Keratinocyte (primary cell): Measurements from ENCODE around the gene ROPN1B. TPM values are rescaled to one million over a fixed set of nuclear protein-coding genes. Genes with fewer than 3 reads are reported as not detected.
"Not testable (repeated sequence)": the region's sequence is repeated elsewhere in the genome, so short reads cannot be mapped to it uniquely, and the experiment has no call there.

ENCODE experiments used
- DNase-seq: peaks from one replicate; pipeline ENCODE4 v3.0.0-alpha.2; 2011; ENCODE audit warnings: low read depth, missing footprints, low spot score
- FAIRE-seq: peaks from 2 replicates; lab custom pipeline; 2011; peaks lifted over from hg19 to GRCh38; lab: Jason Lieb, UNC
- H2AFZ ChIP-seq: 2 replicates; pipeline ENCODE4 v1.6.0; 2012; ENCODE audit warnings: low read length, control low read depth, inconsistent platforms; ENCODE audit not compliant: control insufficient read depth
- H3K27ac ChIP-seq: 2 replicates; pipeline ENCODE4 v1.5.1; 2011; ENCODE audit warnings: low read length; ENCODE audit not compliant: control insufficient read depth, insufficient read depth
- H3K27me3 ChIP-seq: 3 replicates; pipeline ENCODE4 v1.6.0; 2011; ENCODE audit warnings: low read length; ENCODE audit not compliant: control insufficient read depth, insufficient read depth; ENCODE audit errors: extremely low read depth
- H3K36me3 ChIP-seq, 2 experiments: 2 replicates in 1 of 2; 3 replicates in 1 of 2; pipeline ENCODE4 v1.5.1; 2011; ENCODE audit warnings: low read length in 2 of 2, mild to moderate bottlenecking in 1 of 2; ENCODE audit not compliant: control insufficient read depth in 2 of 2, insufficient read depth in 2 of 2; ENCODE audit errors: extremely low read depth in 1 of 2
- H3K4me1 ChIP-seq: 3 replicates; pipeline ENCODE4 v1.5.1; 2011; ENCODE audit warnings: low read length; ENCODE audit not compliant: control insufficient read depth, insufficient read depth; ENCODE audit errors: extremely low read depth
- H3K4me2 ChIP-seq: 3 replicates; pipeline ENCODE4 v1.6.0; 2011; ENCODE audit warnings: low read depth, low read length; ENCODE audit not compliant: control insufficient read depth, insufficient read depth; ENCODE audit errors: extremely low read depth
- H3K4me3 ChIP-seq, 3 experiments: fragments of 200-600 bp in 1 of 3; sonication (generic) in 1 of 3; 2 replicates in 2 of 3; 3 replicates in 1 of 3; pipeline ENCODE4 v1.5.1; 2011 to 2016; ENCODE audit warnings: low read length in 3 of 3, mild to moderate bottlenecking in 3 of 3, control low read depth in 2 of 3, inconsistent platforms in 1 of 3, low read depth in 1 of 3, mixed read lengths in 1 of 3, mixed run types in 1 of 3, moderate library complexity in 1 of 3; ENCODE audit not compliant: control insufficient read depth in 2 of 3, insufficient read depth in 2 of 3; ENCODE audit errors: extremely low read depth in 1 of 3
- H3K79me2 ChIP-seq: 2 replicates; pipeline ENCODE4 v1.6.0; 2012; ENCODE audit warnings: low read length; ENCODE audit not compliant: control insufficient read depth, insufficient read depth
- H3K9ac ChIP-seq: 3 replicates; pipeline ENCODE4 v1.6.0; 2011; ENCODE audit warnings: low read length; ENCODE audit not compliant: control insufficient read depth, insufficient read depth; ENCODE audit errors: extremely low read depth
- H3K9me1 ChIP-seq: 3 replicates; pipeline ENCODE4 v1.6.0; 2011; ENCODE audit warnings: low read length; ENCODE audit not compliant: control insufficient read depth, insufficient read depth; ENCODE audit errors: extremely low read depth
- H3K9me3 ChIP-seq: 2 replicates; pipeline ENCODE4 v1.5.1; 2012; ENCODE audit warnings: low read depth, low read length; ENCODE audit not compliant: control insufficient read depth
- H4K20me1 ChIP-seq: 3 replicates; pipeline ENCODE4 v1.6.0; 2011; ENCODE audit warnings: low read length; ENCODE audit not compliant: control insufficient read depth, insufficient read depth; ENCODE audit errors: extremely low read depth
- dilution Hi-C: fragments of 300-500 bp; cut with MboI; formaldehyde crosslinking; loops from one replicate; pipeline ENCODE4 v1.7.0; 2020; ENCODE audit warnings: low sequenced_read_pairs; ENCODE audit not compliant: extremely low pct_ligation_motif_present
- polyA minus RNA-seq, 3 experiments: library from RNA; depleted of rRNA, polyadenylated mRNA; stranded (reverse); fragments of >200 nt; gene quantifications; 1 replicate in 1 of 3; 2 replicates in 1 of 3; 3 replicates in 1 of 3; pipeline ENCODE4 v1.2.3, GENCODE V29; 2011
- polyA plus RNA-seq, 5 experiments: library from polyadenylated mRNA; depleted of rRNA in 3 of 5; stranded (reverse) in 3 of 5; stranded (forward) in 1 of 5; unstranded in 1 of 5; fragments of >200 nt; gene quantifications; 1 replicate in 1 of 5; 2 replicates in 3 of 5; 3 replicates in 1 of 5; pipeline versions ENCODE4 v1.2.1 to v1.2.3, GENCODE V29; 2011 to 2012; ENCODE audit warnings: missing spikeins in 2 of 5, low read depth in 1 of 5, low replicate concordance in 1 of 5

The ROPN1B gene
- polyA plus RNA-seq (0.12 to 0.14 TPM in 2 of 3 replicates, not detected in the other), polyA minus RNA-seq (not detected in 3 replicates)
- not detected for polyA plus RNA-seq (2011; ENCODE audit: low read depth)
- 0.21 TPM in 1 of 2 replicates, not detected in the other for polyA plus RNA-seq (2011; cell fraction: cytosol; rRNA removed)
- not detected in 2 replicates for polyA plus RNA-seq (2011; cell fraction: nucleus; rRNA removed)
- polyA plus RNA-seq (2012; ENCODE audit: low replicate concordance): not detected in 2 replicates
- polyA minus RNA-seq (2011; cell fraction: cytosol; rRNA and poly(A)+ RNA removed): not detected
- polyA minus RNA-seq (2011; cell fraction: nucleus; rRNA and poly(A)+ RNA removed): not detected in 2 replicates

DNA sequence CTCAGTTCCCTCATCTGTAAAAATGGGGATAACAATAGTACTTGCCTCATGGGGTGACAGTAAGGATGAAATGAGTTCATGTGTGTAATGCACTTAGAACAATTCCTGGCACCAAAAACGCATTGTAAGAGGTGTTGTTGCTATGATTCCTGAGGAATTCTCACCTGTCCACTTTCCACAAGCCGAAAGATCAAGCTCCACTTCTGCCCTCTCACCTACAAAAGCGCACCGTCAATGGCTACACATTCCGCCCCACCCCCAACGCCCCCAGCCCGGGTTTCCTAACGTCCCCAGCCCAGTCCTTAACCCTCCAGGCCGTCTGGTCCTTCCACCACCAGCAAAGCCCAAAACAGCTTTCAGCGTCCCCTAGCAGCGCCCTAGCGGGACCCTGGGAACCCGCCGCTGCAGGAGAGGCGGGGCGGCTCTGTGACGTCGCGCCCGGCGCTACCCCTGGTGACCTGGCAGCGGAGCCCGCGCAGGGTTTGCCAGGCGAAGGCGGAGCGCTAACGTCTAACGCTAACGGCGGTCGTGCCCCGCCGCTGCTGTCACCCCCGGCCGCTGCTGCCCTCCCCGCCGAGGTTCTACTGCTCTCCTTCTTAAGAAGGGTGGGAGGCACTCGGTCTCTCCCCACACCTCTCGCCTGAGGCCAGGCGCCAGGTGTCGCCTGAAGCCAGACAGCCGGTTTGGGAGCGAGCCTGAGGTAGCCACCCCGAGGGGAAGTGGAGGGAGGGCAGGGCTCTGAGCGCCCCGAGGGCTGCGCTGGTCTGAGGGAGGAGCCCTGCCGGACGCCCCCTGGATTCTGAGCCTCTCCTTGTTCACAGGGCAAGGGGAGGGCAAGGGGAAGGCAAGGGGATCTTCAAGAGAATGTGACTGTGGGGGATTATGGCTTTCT lies at the start of gene ROPN1B:
ROPN1B (plus strand) TSS at position 478 of the 892 bp plus-strand sequence. CDS start 2,877 bp downstream, outside the sequence.
- DNase-seq, H3K4me1 ChIP-seq, H3K27ac ChIP-seq, dilution Hi-C loops, H3K9ac ChIP-seq, H4K20me1 ChIP-seq, H3K9me3 ChIP-seq, H2AFZ ChIP-seq, H3K36me3 ChIP-seq, H3K9me1 ChIP-seq, H3K4me2 ChIP-seq, H3K79me2 ChIP-seq, H3K4me3 ChIP-seq: not testable (repeated sequence)
- peaks cover 23% of the 10 kb centered on the region for H3K27me3 ChIP-seq
- FAIRE-seq: peak; percentile 48

DNA sequence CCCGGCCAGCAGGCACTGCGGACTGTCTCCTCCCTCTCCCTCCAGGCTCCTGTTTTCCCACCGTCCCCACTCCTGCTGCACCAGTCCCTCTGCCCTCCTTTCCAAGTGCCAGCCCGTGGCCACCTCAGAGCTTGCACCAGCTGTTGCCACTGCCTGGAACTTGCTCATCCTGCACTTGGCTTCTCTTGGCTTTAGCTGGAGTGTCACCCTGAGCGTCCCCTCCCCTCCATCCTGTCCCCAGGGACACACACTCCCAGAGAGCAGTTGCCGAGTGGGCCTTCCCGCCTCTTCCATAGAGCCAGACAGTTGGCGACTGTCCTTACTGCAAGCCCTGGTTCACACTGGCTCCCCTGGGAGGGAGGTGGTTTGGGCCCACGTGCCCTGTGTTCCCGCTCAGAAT lies 48.8 kb upstream of the ROPN1B start:
- H2AFZ ChIP-seq, H3K4me1 ChIP-seq, H3K9me1 ChIP-seq, FAIRE-seq, H3K36me3 ChIP-seq, H4K20me1 ChIP-seq, H3K27ac ChIP-seq, H3K79me2 ChIP-seq, H3K4me2 ChIP-seq, H3K4me3 ChIP-seq, dilution Hi-C loops, H3K9ac ChIP-seq, H3K9me3 ChIP-seq, DNase-seq, H3K27me3 ChIP-seq: not testable (repeated sequence)

DNA sequence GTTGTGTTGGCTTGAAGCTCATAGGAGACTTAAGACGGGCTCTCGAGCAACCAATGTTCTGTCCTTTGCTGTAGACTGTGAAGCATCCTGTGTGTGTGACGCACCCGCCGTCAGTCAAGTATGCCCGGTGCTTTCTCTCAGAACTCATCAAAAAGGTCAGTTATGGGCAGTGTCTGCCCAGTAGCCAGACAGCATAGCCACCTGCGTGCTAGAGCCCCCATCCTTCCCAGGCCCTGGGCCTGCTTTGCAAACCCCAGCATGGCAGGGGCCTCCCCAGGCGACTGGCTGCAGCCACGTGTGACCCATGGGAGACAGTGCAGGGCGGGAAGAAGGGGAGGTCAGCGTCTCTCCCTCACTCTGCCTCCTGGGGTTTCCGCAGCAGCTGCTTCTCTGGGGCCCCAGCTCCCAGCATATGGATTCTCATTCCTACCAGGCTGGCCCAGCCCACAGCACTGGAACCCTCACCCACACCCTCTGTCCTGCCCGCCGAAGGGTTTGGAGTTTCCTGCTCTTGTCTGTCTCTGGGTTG lies 48.2 kb upstream of the ROPN1B start:
- dilution Hi-C loops, H3K4me1 ChIP-seq, H3K4me2 ChIP-seq, FAIRE-seq, H3K4me3 ChIP-seq, H3K79me2 ChIP-seq, H2AFZ ChIP-seq, H3K27ac ChIP-seq, DNase-seq, H3K9ac ChIP-seq, H4K20me1 ChIP-seq, H3K9me3 ChIP-seq, H3K36me3 ChIP-seq, H3K9me1 ChIP-seq, H3K27me3 ChIP-seq: not testable (repeated sequence)
